HG03025 (cell line): ENCODE data around the gene GADL1.

Source experiments
- ATAC-seq: cut with Tn5 transposase; IDR thresholded peaks from one replicate; pipeline ENCODE4 v1.9.1; 2021; ENCODE audit warnings: mild to moderate bottlenecking, moderate library complexity; ENCODE audit not compliant: unreplicated experiment, low FRiP score

The GADL1 gene

GRCh38 chr3:30878862-30879261 lies 15.6 kb downstream of the GADL1 start:
- no peak for ATAC-seq

DNA sequence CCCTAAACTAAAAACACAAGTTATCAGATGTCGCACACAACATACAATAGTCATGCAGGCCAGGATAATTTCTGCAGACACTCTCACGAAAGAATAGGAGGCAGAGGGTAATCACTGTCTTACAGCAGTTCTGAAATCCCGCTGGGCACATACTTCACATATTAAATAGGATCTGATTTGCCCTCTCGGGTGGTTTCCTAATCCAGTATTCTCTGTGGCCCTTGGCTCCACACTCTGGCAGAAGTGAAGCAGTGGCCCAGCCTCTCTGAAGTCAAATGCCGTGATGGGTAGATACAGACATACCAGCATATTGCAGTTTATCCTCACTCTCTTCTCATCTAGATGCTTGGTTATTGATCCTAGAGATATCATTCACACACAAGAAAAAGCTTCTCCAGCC lies 19.0 kb downstream of the GADL1 start:
- ATAC-seq = no peak

- no peak for ATAC-seq
Observed at GRCh38 chr3:30873671-30874070, 20.8 kb downstream of the GADL1 start.

- ATAC-seq = no peak
Observed at GRCh38 chr3:30872879-30873278, 21.6 kb downstream of the GADL1 start.

DNA sequence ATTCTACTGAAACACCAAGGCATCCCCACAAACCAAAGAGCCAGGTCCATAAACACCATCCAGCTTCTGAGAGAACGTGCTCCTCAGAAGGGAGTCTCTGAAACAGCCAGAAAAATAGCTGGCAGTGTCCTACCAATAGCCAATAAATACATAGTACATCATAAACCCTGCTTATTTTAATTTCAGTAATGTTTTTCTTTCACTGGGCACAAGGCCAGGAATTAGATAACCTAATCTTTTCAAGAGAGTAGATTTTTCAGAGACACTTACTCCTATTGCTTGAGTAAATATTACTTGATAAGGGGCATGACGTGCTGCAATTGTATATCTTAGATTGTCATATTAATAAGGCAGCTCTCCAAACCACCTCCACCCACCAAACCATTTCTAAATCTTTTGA lies 22.7 kb downstream of the GADL1 start:
- no peak for ATAC-seq

GRCh38 chr3:30864836-30865235 lies 29.6 kb downstream of the GADL1 start:
- ATAC-seq = no peak

DNA sequence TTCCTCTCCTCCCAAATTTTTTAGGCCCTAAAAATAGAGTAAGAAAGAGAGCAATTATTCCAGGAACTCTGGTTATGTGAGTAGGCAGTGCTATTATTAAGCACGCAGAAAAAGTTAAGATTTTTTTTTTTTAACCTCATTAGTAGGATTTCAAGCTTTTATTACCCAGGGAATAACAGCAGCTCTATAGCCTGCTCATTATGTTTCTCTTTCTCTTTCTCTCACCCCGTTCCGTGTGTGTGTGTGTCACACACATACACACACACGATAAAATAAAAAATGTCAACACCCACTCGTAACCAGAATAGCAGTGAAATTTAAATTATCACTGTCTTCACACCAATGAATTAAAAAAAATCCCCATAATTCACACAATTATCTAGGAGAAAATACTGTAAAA lies 30.3 kb downstream of the GADL1 start:
- ATAC-seq = no peak

GRCh38 chr3:30862004-30862403 lies 32.5 kb downstream of the GADL1 start:
- no peak for ATAC-seq

- no peak for ATAC-seq
Observed at GRCh38 chr3:30858894-30859389, 35.5 kb downstream of the GADL1 start.

DNA sequence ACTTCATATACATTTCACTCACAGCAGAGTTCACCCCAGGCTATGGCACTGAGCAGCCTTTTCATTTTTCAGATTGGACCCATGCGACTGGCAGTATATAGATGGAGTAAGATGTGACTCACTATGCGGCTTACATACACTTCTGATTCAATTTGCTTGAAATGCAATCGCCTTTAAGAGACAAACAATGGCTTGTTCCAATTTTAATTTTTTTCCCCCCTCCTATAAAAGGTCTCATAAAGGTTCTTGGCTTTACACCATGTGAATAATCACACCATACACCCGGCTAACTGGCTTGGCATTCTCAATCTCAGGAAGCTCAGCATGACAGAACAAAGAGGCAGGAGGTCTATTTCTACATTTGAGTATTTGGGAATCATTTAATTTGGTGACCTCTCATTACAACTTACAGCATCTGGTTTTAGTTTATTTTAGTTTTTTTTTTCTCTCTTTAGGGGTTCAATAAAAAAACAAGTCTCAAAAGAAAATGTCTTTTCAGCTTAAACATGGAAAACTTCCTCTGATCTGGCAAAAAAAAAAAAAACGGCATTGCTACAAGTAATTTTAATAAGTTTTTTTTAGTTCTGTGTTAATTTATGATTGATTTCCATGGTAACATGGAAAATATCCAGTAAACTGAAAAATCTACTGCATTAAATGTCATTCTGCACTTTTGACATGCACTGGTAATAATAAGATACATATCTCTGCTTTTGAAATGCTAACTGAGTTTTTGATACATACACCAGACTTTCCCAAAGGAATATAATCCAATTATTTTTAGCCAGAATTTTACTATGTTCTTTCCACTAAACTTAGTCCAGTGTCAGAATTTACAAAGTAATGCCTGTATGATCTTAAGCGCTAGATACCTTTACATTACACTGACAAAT lies 38.8 kb downstream of the GADL1 start:
- no peak for ATAC-seq

DNA sequence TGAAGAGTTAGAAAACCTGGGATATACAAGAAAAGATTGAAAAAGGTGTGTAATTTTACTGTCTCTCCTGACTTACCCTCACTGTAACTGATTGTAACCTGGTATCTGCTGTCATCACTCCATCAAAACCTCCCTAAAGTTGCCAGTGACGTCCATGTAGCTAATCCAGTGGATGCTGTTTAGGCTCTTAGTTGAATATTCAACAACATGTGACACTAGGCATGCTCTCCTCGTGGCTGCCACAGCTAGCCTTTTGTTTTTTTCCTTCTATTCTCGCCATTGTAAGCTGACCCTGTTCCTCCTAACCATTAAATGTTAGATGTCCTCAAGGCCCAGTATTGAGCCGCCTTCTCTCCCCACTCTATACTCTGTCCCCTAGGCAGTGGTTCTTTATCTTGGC lies 41.6 kb downstream of the GADL1 start:
- ATAC-seq = no peak

GRCh38 chr3:30848087-30848779 lies 46.2 kb downstream of the GADL1 start:
- no peak for ATAC-seq

GRCh38 chr3:30847592-30847991 lies 46.9 kb downstream of the GADL1 start:
- ATAC-seq = no peak

- ATAC-seq = no peak
Observed at GRCh38 chr3:30845606-30846005, 48.9 kb downstream of the GADL1 start.

GRCh38 chr3:30843877-30844276 lies 50.6 kb downstream of the GADL1 start:
- no peak for ATAC-seq

DNA sequence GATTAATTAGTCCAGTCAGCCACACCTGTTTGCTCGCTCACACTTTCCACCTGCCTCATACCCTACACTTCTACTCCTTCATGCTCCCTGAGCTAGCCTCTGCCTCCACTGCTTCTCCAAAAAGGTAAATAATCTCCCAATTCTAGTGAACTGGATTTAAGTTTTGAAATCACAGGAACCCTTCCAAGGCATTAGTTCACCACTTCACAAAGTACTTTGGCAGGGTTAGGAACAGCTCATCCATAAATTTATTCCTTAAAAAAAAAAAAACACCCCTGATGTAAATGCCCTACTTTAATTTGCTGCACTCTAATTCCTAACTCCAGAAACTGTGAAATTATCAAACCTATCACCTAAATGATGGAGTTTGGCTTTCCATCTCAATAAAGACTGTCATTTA lies 58.3 kb downstream of the GADL1 start:
- ATAC-seq = no peak

- ATAC-seq = no peak
Observed at GRCh38 chr3:30835667-30836066, 58.8 kb downstream of the GADL1 start.

GRCh38 chr3:30832961-30833575 lies 61.4 kb downstream of the GADL1 start:
- ATAC-seq = no peak

DNA sequence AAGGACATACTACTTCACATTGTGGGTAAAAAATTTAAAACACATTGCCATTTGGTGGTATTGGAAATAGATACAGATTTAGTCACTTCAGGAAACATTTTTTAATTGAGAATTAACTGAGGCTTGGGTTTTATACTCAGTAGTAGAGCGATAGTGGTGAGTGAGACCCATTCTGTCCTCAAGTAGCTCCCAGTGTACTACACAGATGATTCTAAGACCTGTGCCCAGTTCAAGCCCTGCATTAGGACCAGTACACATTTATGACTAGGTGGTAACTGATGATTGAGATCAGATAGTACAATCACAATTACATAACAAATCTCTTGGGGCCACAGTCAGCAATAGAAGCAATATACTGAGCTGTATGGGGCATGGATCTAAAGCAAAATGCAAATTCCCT lies 67.4 kb downstream of the GADL1 start:
- no peak for ATAC-seq

- no peak for ATAC-seq
Observed at GRCh38 chr3:30826531-30826942, 67.9 kb downstream of the GADL1 start.

DNA sequence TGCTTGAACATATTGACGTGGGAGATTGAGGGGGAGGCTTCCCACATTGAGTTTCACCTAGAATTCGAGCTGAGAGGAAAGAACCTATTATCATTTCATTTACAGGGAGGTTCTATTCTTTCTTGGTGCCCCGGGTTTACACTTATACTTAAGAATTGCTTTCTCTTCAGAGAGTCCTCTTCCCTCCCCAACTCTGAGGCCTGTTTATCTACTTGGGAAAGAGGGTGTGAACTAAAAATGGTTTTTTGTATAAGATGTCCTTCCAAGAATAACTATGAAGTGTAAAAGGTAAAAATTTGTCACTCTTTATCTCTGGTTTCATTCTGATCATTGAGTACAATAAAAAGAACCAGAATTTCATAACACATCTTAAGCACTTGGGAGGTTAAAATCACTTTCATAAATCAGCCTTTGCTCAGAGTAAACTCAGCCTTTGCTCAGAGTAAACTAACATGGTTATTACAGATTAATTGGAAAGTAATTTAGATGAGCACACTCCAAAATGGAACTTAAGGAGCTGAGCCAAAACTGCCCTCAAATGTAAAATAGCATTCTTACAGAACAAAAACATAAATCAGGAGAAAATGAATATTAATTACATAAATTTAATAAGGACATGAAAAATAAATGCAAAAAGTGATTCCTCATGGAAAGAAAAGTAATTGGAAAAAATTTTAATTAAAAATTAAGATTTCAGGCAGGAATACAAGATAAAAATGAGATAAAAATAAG lies 75.2 kb downstream of the GADL1 start:
- no peak for ATAC-seq
